Neural cell (in vitro differentiated cells): ENCODE data around the gene OARD1. TPM values are rescaled to one million over a fixed set of nuclear protein-coding genes. Genes with fewer than 3 reads are reported as not detected.

Experiments used
- H2AFZ ChIP-seq: fragments of 200-600, 300-800 bp; sonication (generic), shearing (Covaris generic); 2 replicates; pipeline ENCODE4 v1.6.0; 2014; ENCODE audit warnings: low read depth, mild to moderate bottlenecking, antibody characterized with exemption, low read length, moderate library complexity
- H3F3A ChIP-seq: fragments of 200-600 bp; shearing (Covaris generic); 2 replicates; pipeline ENCODE4 v1.6.1; 2016; ENCODE audit warnings: mild to moderate bottlenecking, moderate library complexity, mixed read lengths, antibody characterized with exemption, low read length; ENCODE audit not compliant: insufficient read depth, poor library complexity, severe bottlenecking
- H3K27ac ChIP-seq: fragments of 200-600, 300-800 bp; sonication (generic), shearing (Covaris generic); 2 replicates; pipeline ENCODE4 v1.5.1; 2014; ENCODE audit warnings: mild to moderate bottlenecking, low read length, moderate library complexity
- H3K27me3 ChIP-seq: fragments of 300-800, 200-600 bp; sonication (generic), shearing (Covaris generic); 2 replicates; pipeline ENCODE4 v1.6.0; 2014; ENCODE audit warnings: mild to moderate bottlenecking, low read depth, low read length, moderate library complexity; ENCODE audit not compliant: insufficient read depth
- H3K36me3 ChIP-seq: fragments of 300-800, 200-600 bp; sonication (generic), shearing (Covaris generic); 2 replicates; pipeline ENCODE4 v1.5.1; 2014; ENCODE audit warnings: mild to moderate bottlenecking, antibody characterized with exemption, low read length, moderate library complexity; ENCODE audit not compliant: insufficient read depth
- H3K4me2 ChIP-seq: fragments of 300-800, 200-600 bp; sonication (generic), shearing (Covaris generic); 2 replicates; pipeline ENCODE4 v1.6.0; 2014; ENCODE audit warnings: mild to moderate bottlenecking, low read length
- H3K4me3 ChIP-seq: fragments of 300-800, 200-600 bp; sonication (generic), shearing (Covaris generic); 2 replicates; pipeline ENCODE4 v1.5.1; 2014; ENCODE audit warnings: mild to moderate bottlenecking, low read length, moderate library complexity
- H3K79me2 ChIP-seq: fragments of 200-600 bp; shearing (Covaris generic); replicated peaks from 2 replicates; pipeline ENCODE4 v1.6.0; 2014; ENCODE audit warnings: mild to moderate bottlenecking, low read length, moderate library complexity; ENCODE audit not compliant: insufficient read depth
- H3K9ac ChIP-seq: fragments of 300-800, 200-600 bp; sonication (generic), shearing (Covaris generic); 2 replicates; pipeline ENCODE4 v1.6.1; 2016; ENCODE audit warnings: mild to moderate bottlenecking, low read length, mixed read lengths
- H3K9me2 ChIP-seq: fragments of 200-600 bp; shearing (Covaris generic); 2 replicates; pipeline ENCODE4 v1.6.1; 2016; ENCODE audit warnings: mild to moderate bottlenecking, low read length, mixed read lengths; ENCODE audit not compliant: insufficient read depth
- H3K9me3 ChIP-seq: fragments of 200-600, 300-800 bp; sonication (generic), shearing (Covaris generic); 2 replicates; pipeline ENCODE4 v1.6.1; 2016; ENCODE audit warnings: mild to moderate bottlenecking, mixed run types, low read length, moderate library complexity, mixed read lengths
- H4K20me1 ChIP-seq: fragments of 200-600 bp; shearing (Covaris generic); 2 replicates; pipeline ENCODE4 v1.6.1; 2016; ENCODE audit warnings: mild to moderate bottlenecking, mixed run types; ENCODE audit not compliant: insufficient read depth
- CTCF ChIP-seq: fragments of 450-650 bp; IDR thresholded peaks from 2 replicates; pipeline ENCODE4 v1.5.1; 2014; ENCODE audit warnings: antibody characterized with exemption, mild to moderate bottlenecking, moderate library complexity; ENCODE audit not compliant: poor library complexity, severe bottlenecking
- EP300 ChIP-seq: fragments of 450-650 bp; conservative IDR thresholded peaks from 2 replicates; pipeline ENCODE4 v1.6.1; 2014; ENCODE audit warnings: antibody characterized with exemption, mild to moderate bottlenecking, moderate library complexity; ENCODE audit not compliant: poor library complexity, severe bottlenecking
- EZH2 ChIP-seq: fragments of 200-600, 300-800 bp; shearing (Covaris generic), sonication (generic); IDR thresholded peaks from 2 replicates; pipeline ENCODE4 v1.6.1; 2014; ENCODE audit warnings: antibody characterized with exemption, low read length, borderline replicate concordance, mild to moderate bottlenecking; ENCODE audit not compliant: insufficient read depth, poor library complexity, severe bottlenecking
- MXI1 ChIP-seq: fragments of 450-650 bp; conservative IDR thresholded peaks from 2 replicates; pipeline ENCODE4 v1.6.1; 2014; ENCODE audit warnings: antibody characterized with exemption, mild to moderate bottlenecking; ENCODE audit not compliant: poor library complexity, severe bottlenecking
- POLR2AphosphoS5 ChIP-seq: IDR thresholded peaks from 2 replicates; pipeline ENCODE4 v1.6.1; 2012
- RAD21 ChIP-seq: fragments of 450-650 bp; conservative IDR thresholded peaks from 2 replicates; pipeline ENCODE4 v1.6.1; 2014; ENCODE audit warnings: antibody characterized with exemption, mild to moderate bottlenecking, moderate library complexity
- REST ChIP-seq: IDR thresholded peaks from 2 replicates; pipeline ENCODE4 v1.6.1; 2012; ENCODE audit warnings: borderline replicate concordance
- SMC3 ChIP-seq: fragments of 450-650 bp; conservative IDR thresholded peaks from 2 replicates; pipeline ENCODE4 v1.6.1; 2014; ENCODE audit warnings: antibody characterized with exemption, mild to moderate bottlenecking, moderate library complexity; ENCODE audit not compliant: poor library complexity
- TAF1 ChIP-seq: IDR thresholded peaks from 2 replicates; pipeline ENCODE4 v1.6.1; 2012; ENCODE audit warnings: low read depth
- polyA plus RNA-seq: library from polyadenylated mRNA; depleted of rRNA; stranded (reverse); fragments of >200 nt; gene quantifications from 2 replicates; pipeline ENCODE4 v1.2.3, GENCODE V29; 2014

The OARD1 gene
- polyA plus RNA-seq, 1 donor from 2014 or later, result 38.7 TPM

- no peaks in the 10 kb centered on the region for H3K36me3 ChIP-seq
- no peaks in the 10 kb centered on the region for H3K9me2 ChIP-seq
Measured at GRCh38 chr6:41038205-41038604, 34.0 kb downstream of the OARD1 start.

GRCh38 chr6:41037107-41037900 is 34.9 kb downstream of the OARD1 start:
- H3K27ac ChIP-seq, result no peak overlapping the region
- no peak overlapping the region for H3K4me3 ChIP-seq
- TF ChIP-seq EP300 (no peak), TAF1 (no peak), EZH2 (no peak), REST (no peak), SMC3 (no peak), MXI1 (no peak), CTCF (no peak), POLR2AphosphoS5 (no peak), RAD21 (no peak)
- H3K36me3 ChIP-seq, result no peaks in the 10 kb centered on the region
- no peak overlapping the region for H3K9ac ChIP-seq
- no peaks in the 10 kb centered on the region for H4K20me1 ChIP-seq
- H3K4me2 ChIP-seq, result no peak overlapping the region
- no peaks in the 10 kb centered on the region for H3K79me2 ChIP-seq
- no peaks in the 10 kb centered on the region for H3K9me2 ChIP-seq
- no peaks in the 10 kb centered on the region for H3F3A ChIP-seq
- H3K27me3 ChIP-seq, result no peaks in the 10 kb centered on the region
- no peak overlapping the region for H2AFZ ChIP-seq
- H3K9me3 ChIP-seq, result no peaks in the 10 kb centered on the region

More at GRCh38 chr6:41038205-41038604, 34.0 kb downstream of the OARD1 start:
- H4K20me1 ChIP-seq, result no peaks in the 10 kb centered on the region
- TF ChIP-seq REST (no peak), EP300 (no peak)
- H3K79me2 ChIP-seq, result no peaks in the 10 kb centered on the region
- H3K9ac ChIP-seq, result no peak overlapping the region
- no peaks in the 10 kb centered on the region for H3F3A ChIP-seq
- no peaks in the 10 kb centered on the region for H3K9me3 ChIP-seq
- H3K27ac ChIP-seq, result no peak overlapping the region
- no peaks in the 10 kb centered on the region for H3K27me3 ChIP-seq
- H3K4me3 ChIP-seq, result no peak overlapping the region
- H2AFZ ChIP-seq, result no peak overlapping the region
- H3K4me2 ChIP-seq, result no peak overlapping the region
